Gastroesophageal sphincter (tissue), 3 donors: ENCODE results near the gene DCX.

Experiments
- CTCF ChIP-seq, 4 experiments: fragments of 200-600 bp in 2 of 4; fragments of 450-650 bp in 2 of 4; sonication (generic) in 1 of 4; IDR thresholded peaks; one replicate each; pipeline ENCODE4 v1.5.1; 2017 to 2019; ENCODE audit warnings: antibody characterized with exemption in 4 of 4, mild to moderate bottlenecking in 2 of 4, moderate library complexity in 2 of 4
- EP300 ChIP-seq: sonication (generic); formaldehyde crosslinking; IDR thresholded peaks from one replicate; pipeline ENCODE4 v1.6.1; 2017; ENCODE audit warnings: antibody characterized with exemption, mild to moderate bottlenecking
- POLR2A ChIP-seq, 2 donors: fragments of 450-650 bp; IDR thresholded peaks; one replicate each; pipeline ENCODE4 v1.6.1; 2017; ENCODE audit warnings: antibody characterized with exemption in 2 of 2, mild to moderate bottlenecking in 2 of 2, moderate library complexity in 1 of 2

DNA sequence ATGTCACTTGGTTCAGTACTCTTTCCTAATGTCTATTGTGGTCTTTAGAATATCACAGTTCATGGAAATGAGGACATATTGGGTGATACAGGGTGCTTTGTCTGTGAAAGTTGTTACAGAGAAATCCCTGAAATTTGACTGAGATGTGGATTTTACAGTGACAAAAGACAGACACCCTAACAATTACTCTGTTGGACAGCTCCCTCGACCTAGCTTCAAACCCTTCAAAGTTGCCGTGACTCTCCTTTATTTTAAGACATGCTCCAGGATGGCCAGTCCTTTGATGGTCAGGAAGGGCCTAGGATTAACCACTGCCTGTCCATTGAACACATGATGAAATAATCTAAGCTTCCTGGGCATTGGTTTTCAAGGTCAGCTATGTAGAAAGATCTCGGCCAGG is 4.0 kb downstream of the DCX start:
- TF ChIP-seq CTCF (IDR thresholded peaks at IDR 0.05) (no peak), POLR2A (IDR thresholded peaks at IDR 0.05) (no peak), EP300 (no peak)
